Measurements from ENCODE around the gene CFH.

The CFH gene

DNA sequence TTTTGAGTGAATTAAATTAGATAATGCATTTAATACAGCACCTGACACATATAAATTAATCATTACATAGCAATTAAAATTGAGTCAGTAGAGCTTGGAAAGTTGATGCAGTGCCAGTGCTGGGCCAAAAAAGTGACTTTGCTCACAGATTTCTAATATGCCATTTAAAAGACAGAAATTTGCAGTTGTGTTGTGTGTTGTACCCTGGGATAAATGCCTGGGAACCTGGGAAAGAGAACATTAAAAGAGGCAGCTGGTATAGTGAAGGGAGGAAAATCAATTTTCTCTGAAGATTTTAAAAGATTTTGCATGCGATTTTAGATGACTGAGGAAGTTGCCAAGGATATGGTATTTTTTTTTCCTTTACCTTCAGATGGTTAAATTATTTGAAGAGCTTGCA lies 10.9 kb upstream of the CFH start:
- no peaks in the 10 kb centered on the region; the same call in 1 of the 2 replicates for H3K4me1 ChIP-seq
- DNase-seq = no peak
- no peaks in the 10 kb centered on the region for H3K9me3 ChIP-seq
- TF ChIP-seq, protein P1, sequence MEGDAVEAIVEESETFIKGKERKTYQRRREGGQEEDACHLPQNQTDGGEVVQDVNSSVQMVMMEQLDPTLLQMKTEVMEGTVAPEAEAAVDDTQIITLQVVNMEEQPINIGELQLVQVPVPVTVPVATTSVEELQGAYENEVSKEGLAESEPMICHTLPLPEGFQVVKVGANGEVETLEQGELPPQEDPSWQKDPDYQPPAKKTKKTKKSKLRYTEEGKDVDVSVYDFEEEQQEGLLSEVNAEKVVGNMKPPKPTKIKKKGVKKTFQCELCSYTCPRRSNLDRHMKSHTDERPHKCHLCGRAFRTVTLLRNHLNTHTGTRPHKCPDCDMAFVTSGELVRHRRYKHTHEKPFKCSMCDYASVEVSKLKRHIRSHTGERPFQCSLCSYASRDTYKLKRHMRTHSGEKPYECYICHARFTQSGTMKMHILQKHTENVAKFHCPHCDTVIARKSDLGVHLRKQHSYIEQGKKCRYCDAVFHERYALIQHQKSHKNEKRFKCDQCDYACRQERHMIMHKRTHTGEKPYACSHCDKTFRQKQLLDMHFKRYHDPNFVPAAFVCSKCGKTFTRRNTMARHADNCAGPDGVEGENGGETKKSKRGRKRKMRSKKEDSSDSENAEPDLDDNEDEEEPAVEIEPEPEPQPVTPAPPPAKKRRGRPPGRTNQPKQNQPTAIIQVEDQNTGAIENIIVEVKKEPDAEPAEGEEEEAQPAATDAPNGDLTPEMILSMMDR (IDR thresholded peaks at IDR 0.05; ENCODE audit: low read depth, low read length) = no peak
- H3K4me3 ChIP-seq (ENCODE audit: low read depth, low read length) = no peak overlapping the region
- no peaks in the 10 kb centered on the region for H3K27me3 ChIP-seq
- no peaks in the 10 kb centered on the region for H3K36me3 ChIP-seq

DNA sequence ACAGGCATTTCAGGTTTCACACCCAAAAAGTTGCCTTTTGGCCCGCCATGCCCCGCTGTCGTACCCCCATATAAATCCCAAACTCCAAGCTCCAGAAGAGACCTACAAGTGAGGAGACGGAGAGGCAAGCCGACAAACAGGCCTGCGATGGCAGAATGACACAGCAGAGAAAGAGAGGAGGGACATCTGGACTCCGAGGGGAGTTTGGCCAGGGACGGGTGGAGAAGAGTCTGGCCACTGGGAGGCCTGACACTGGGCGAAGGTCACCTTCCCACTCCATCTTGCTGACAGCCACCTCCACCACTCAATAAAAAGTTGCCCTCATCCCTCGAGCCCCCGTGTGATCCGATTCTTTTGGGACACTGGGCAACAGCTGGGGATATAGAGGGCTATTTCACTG lies 1.9 kb upstream of the CFH start:
- Histone ChIP-seq H3K4me1 (no peaks in the 10 kb centered on the region), H3K9me3 (no peaks in the 10 kb centered on the region), H3K4me3 (ENCODE audit: low read depth, low read length) (no peak overlapping the region), H3K36me3 (no peaks in the 10 kb centered on the region), H3K27me3 (no peaks in the 10 kb centered on the region)
- DNase-seq = no peak
- TF ChIP-seq, protein P1 (IDR thresholded peaks at IDR 0.05; ENCODE audit: low read depth, low read length) = no peak

DNA sequence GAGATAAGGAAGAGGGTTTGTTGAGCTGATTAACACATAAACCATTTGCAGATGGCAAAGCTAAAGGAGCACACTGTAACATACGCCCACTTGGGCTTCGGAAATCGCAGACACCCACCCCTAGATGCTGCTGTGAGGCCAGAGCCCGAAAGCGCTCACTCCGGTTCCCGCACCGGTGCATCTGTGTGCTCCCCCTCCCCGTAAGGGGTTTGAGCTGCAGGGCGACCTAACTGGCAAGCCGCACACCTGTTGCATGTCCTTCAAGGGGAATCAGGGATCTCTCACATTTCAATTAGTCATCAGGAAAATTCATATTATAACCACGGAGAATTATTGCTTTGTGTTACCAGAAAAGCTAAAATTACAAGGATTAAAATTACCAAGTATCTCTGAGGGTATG lies 1.4 kb upstream of the CFH start:
- H3K4me1 ChIP-seq = no peaks in the 10 kb centered on the region
- no peaks in the 10 kb centered on the region for H3K9me3 ChIP-seq
- no peak for DNase-seq
- no peaks in the 10 kb centered on the region for H3K36me3 ChIP-seq
- H3K27me3 ChIP-seq = no peaks in the 10 kb centered on the region
- TF ChIP-seq, protein P1 (IDR thresholded peaks at IDR 0.05; ENCODE audit: low read depth, low read length) = no peak
- H3K4me3 ChIP-seq (ENCODE audit: low read depth, low read length) = no peak overlapping the region

DNA sequence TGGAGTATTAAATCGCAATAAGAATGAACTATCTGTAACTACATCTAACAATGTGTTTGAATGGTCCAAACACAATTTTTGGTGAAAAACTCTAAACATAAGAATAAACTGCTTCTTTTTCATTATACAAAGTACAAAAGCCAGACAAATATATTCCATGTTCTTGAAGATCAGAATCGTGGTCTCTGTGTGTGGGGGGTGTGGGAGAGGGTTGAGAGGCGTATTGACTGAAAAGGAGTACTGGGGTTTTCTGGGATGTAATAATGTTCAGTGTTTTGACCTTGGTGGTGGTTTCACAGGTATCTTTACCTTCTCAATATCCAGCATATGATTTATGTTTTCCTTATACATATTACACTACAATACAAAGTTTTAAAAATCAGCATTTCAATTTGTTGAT lies 764 bp upstream of the CFH start:
- TF ChIP-seq, protein P1 (IDR thresholded peaks at IDR 0.05; ENCODE audit: low read depth, low read length) = no peak
- no peaks in the 10 kb centered on the region for H3K9me3 ChIP-seq
- H3K4me1 ChIP-seq = no peaks in the 10 kb centered on the region
- no peaks in the 10 kb centered on the region for H3K36me3 ChIP-seq
- H3K27me3 ChIP-seq = no peaks in the 10 kb centered on the region
- no peak overlapping the region for H3K4me3 ChIP-seq (ENCODE audit: low read depth, low read length)
- no peak for DNase-seq

DNA sequence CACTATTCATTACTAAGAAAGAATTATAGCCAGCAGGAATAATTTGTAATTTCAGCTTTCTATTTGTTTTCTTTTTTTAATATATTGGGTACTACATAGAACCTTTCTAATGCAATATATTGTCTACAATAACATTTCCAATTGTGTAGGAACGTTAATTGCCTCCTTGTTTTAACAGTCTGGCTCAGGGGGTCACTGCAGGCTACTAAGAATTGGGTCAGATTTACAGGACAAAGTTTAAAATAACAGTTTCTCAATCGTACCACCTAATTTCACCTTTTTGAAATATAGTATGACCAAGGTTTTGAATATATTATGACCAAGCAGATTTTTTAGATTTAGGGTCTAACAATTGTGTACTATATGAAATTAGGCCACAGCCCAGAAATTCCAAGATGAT lies 2.4 kb downstream of the CFH start:
- Histone ChIP-seq H3K4me1 (no peaks in the 10 kb centered on the region), H3K4me3 (ENCODE audit: low read depth, low read length) (no peak overlapping the region), H3K9me3 (no peaks in the 10 kb centered on the region), H3K27me3 (no peaks in the 10 kb centered on the region), H3K36me3 (no peaks in the 10 kb centered on the region)
- DNase-seq = no peak
- TF ChIP-seq, protein P1 (IDR thresholded peaks at IDR 0.05; ENCODE audit: low read depth, low read length) = no peak

GRCh38 chr1:196655071-196655470 lies 3.2 kb downstream of the CFH start:
- TF ChIP-seq, protein P1 (IDR thresholded peaks at IDR 0.05; ENCODE audit: low read depth, low read length) = no peak
- H3K4me1 ChIP-seq = no peaks in the 10 kb centered on the region
- H3K9me3 ChIP-seq = no peaks in the 10 kb centered on the region
- DNase-seq = no peak
- no peak overlapping the region for H3K4me3 ChIP-seq (ENCODE audit: low read depth, low read length)
- no peaks in the 10 kb centered on the region for H3K27me3 ChIP-seq
- H3K36me3 ChIP-seq = no peaks in the 10 kb centered on the region

Data from BE2C (cell line).